Measurements from ENCODE around the gene PYGO1. TPM values are rescaled to one million over a fixed set of nuclear protein-coding genes. Genes with fewer than 3 reads are reported as not detected.

The PYGO1 gene
- total RNA-seq = 10 to 100 TPM in 1 of 6 donors, 1 to 10 TPM in 5; 1.8 to 11.5 (median 7.5) TPM

- Histone ChIP-seq H3K27ac (peak within 1 kb of the TSS; percentile 64 to 89 (median 75)), H3K4me1 (peaks cover 3 to 18% (median 5%) of the 10 kb centered on the region in 4 donors), H3K27me3 (peaks cover 0 to 17% (median 5%) of the 10 kb centered on the region in 4 donors), H3K9me3 (no peaks in the 10 kb centered on the region), H3K4me3 (peak within 1 kb of the TSS; percentile 35 to 69 (median 65)), H3K36me3 (no peaks in the 10 kb centered on the region)
- DNase-seq (peak; percentile 45 to 93), ATAC-seq (ENCODE audit: low FRiP score in 2 of 2) (peak; percentile 69 to 89)
- WGBS, 2 donors = 0 to 1% methylated on average over 6 to 10 of the region's 107 CpGs
- TF ChIP-seq POLR2A (IDR thresholded peaks at IDR 0.05) = peak in 2 of 4 donors; percentile 28 to 45
- no peak for TF ChIP-seq POLR2AphosphoS5 (IDR thresholded peaks at IDR 0.05)
Measured at GRCh38 chr15:55588070-55588814, at the start of gene PYGO1. Gene PYGO1, minus strand, starts transcription at chr15:55588345. Its CDS starts 462 bp downstream, at chr15:55587883.

GRCh38 chr15:55637086-55637485, 48.9 kb upstream of the PYGO1 start:
- 93 to 97% methylated on average over 3 of the region's 3 CpGs for WGBS, 2 donors
- DNase-seq (no peak), ATAC-seq (ENCODE audit: low FRiP score in 2 of 2) (no peak)
- H3K27ac ChIP-seq = no peak overlapping the region
- no peaks in the 10 kb centered on the region for H3K9me3 ChIP-seq
- H3K27me3 ChIP-seq = no peaks in the 10 kb centered on the region
- H3K4me3 ChIP-seq = no peak overlapping the region
- TF ChIP-seq CTCF (IDR thresholded peaks at IDR 0.05) = no peak
- TF ChIP-seq POLR2AphosphoS5 (IDR thresholded peaks at IDR 0.05) = no peak
- no peak for TF ChIP-seq EP300 (IDR thresholded peaks at IDR 0.05)
- TF ChIP-seq POLR2A (IDR thresholded peaks at IDR 0.05) = no peak
- no peaks in the 10 kb centered on the region for H3K4me1 ChIP-seq
- H3K36me3 ChIP-seq = peaks cover 0 to 5% (median 2%) of the 10 kb centered on the region in 4 donors

GRCh38 chr15:55633731-55634130, 45.6 kb upstream of the PYGO1 start:
- H3K36me3 ChIP-seq = peaks cover 0 to 5% (median 0%) of the 10 kb centered on the region in 4 donors

GRCh38 chr15:55632434-55632833, 44.3 kb upstream of the PYGO1 start:
- 97 to 98% methylated on average over 2 of the region's 2 CpGs for WGBS, 2 donors
- Histone ChIP-seq H3K9me3 (no peaks in the 10 kb centered on the region), H3K4me1 (peaks cover 0 to 3% (median 0%) of the 10 kb centered on the region in 4 donors), H3K27ac (no peak overlapping the region), H3K36me3 (peaks cover 0 to 4% (median 0%) of the 10 kb centered on the region in 4 donors), H3K4me3 (no peak overlapping the region), H3K27me3 (no peaks in the 10 kb centered on the region)
- ATAC-seq (ENCODE audit: low FRiP score in 2 of 2) (no peak), DNase-seq (no peak)
- TF ChIP-seq EP300 (IDR thresholded peaks at IDR 0.05) = no peak
- TF ChIP-seq POLR2AphosphoS5 (IDR thresholded peaks at IDR 0.05) = no peak
- TF ChIP-seq POLR2A (IDR thresholded peaks at IDR 0.05) = no peak
- no peak for TF ChIP-seq CTCF (IDR thresholded peaks at IDR 0.05)

More at GRCh38 chr15:55633731-55634130, 45.6 kb upstream of the PYGO1 start:
- Histone ChIP-seq H3K27ac (no peak overlapping the region), H3K4me1 (peaks cover 0 to 3% (median 0%) of the 10 kb centered on the region in 4 donors), H3K4me3 (no peak overlapping the region), H3K9me3 (no peaks in the 10 kb centered on the region), H3K27me3 (no peaks in the 10 kb centered on the region)
- TF ChIP-seq CTCF (IDR thresholded peaks at IDR 0.05) = no peak
- TF ChIP-seq POLR2A (IDR thresholded peaks at IDR 0.05) = no peak
- TF ChIP-seq EP300 (IDR thresholded peaks at IDR 0.05) = no peak
- TF ChIP-seq POLR2AphosphoS5 (IDR thresholded peaks at IDR 0.05) = no peak
- no peak for DNase-seq
- WGBS, 2 donors = 93 to 100% methylated on average over 1 of the region's 1 CpG
- ATAC-seq (ENCODE audit: low FRiP score in 2 of 2) = no peak

- TF ChIP-seq EP300 (IDR thresholded peaks at IDR 0.05) = no peak
- no peak for TF ChIP-seq CTCF (IDR thresholded peaks at IDR 0.05)
- TF ChIP-seq POLR2A (IDR thresholded peaks at IDR 0.05) = no peak
- TF ChIP-seq POLR2AphosphoS5 (IDR thresholded peaks at IDR 0.05) = no peak
- Histone ChIP-seq H3K4me3 (no peak overlapping the region), H3K4me1 (peaks cover 0 to 3% (median 0%) of the 10 kb centered on the region in 4 donors), H3K36me3 (no peaks in the 10 kb centered on the region), H3K27me3 (no peaks in the 10 kb centered on the region), H3K9me3 (no peaks in the 10 kb centered on the region), H3K27ac (no peak overlapping the region)
- 61 to 68% methylated on average over 3 of the region's 3 CpGs for WGBS, 2 donors
- no peak for DNase-seq
- ATAC-seq (ENCODE audit: low FRiP score in 2 of 2) = no peak
Measured at GRCh38 chr15:55630858-55631257, 42.7 kb upstream of the PYGO1 start.
